Stimulated activated CD4-positive, alpha-beta T cell treated with anti-CD3 and anti-CD28 coated beads, Interleukin-4, amount 100 ng/mL, for 48 hours (primary cell): ENCODE measurements around the gene GNAS-AS1.
A peak's percentile ranks its signal among the peaks of the same experiment; 100 is the strongest.

Experiments used
- DNase-seq, 2 donors: peaks; one replicate each; pipeline ENCODE4 v3.0.0-alpha.2; 2020; ENCODE audit warnings: low read depth in 2 of 2

The GNAS-AS1 gene

GRCh38 chr20:58863044-58863790 lies 12.5 kb upstream of the GNAS-AS1 start:
- DNase-seq, result no peak

GRCh38 chr20:58855506-58856389 lies 5.0 kb upstream of the GNAS-AS1 start:
- no peak for DNase-seq

GRCh38 chr20:58854638-58855471 lies 4.2 kb upstream of the GNAS-AS1 start:
- no peak for DNase-seq

- DNase-seq, result no peak
Observed at GRCh38 chr20:58853976-58854637, 3.4 kb upstream of the GNAS-AS1 start.

- DNase-seq, result no peak
Observed at GRCh38 chr20:58853466-58853865, 2.8 kb upstream of the GNAS-AS1 start.

GRCh38 chr20:58852543-58853271 lies 2.0 kb upstream of the GNAS-AS1 start, which contains the start of gene GNAS:
GNAS (plus strand) TSS chr20:58852716.
- peak; percentile 56 to 58 for DNase-seq

GRCh38 chr20:58851969-58852458 lies 1.3 kb upstream of the GNAS-AS1 start:
- DNase-seq, result no peak

GRCh38 chr20:58851221-58851968 lies 693 bp upstream of the GNAS-AS1 start:
- DNase-seq, result no peak

- no peak for DNase-seq
Observed at GRCh38 chr20:58847463-58847862, 3.2 kb downstream of the GNAS-AS1 start.

- DNase-seq, result no peak
Observed at GRCh38 chr20:58845706-58846105, 5.0 kb downstream of the GNAS-AS1 start.

GRCh38 chr20:58843128-58843556 lies 7.6 kb downstream of the GNAS-AS1 start:
- DNase-seq, result no peak

GRCh38 chr20:58842276-58842675 lies 8.4 kb downstream of the GNAS-AS1 start:
- no peak for DNase-seq

GRCh38 chr20:58841539-58842264 lies 9.0 kb downstream of the GNAS-AS1 start:
- no peak for DNase-seq

- DNase-seq, result no peak
Observed at GRCh38 chr20:58840816-58841538, 9.7 kb downstream of the GNAS-AS1 start.

GRCh38 chr20:58839991-58840747 lies 10.5 kb downstream of the GNAS-AS1 start:
- DNase-seq, result no peak

- peak in 1 of 2 donors; percentile 38 for DNase-seq
Observed at GRCh38 chr20:58839474-58839874, 11.2 kb downstream of the GNAS-AS1 start.

GRCh38 chr20:58838174-58838573 lies 12.5 kb downstream of the GNAS-AS1 start:
- DNase-seq, result no peak

GRCh38 chr20:58837717-58838116 lies 13.0 kb downstream of the GNAS-AS1 start:
- DNase-seq, result no peak
